K562 (cell line): Measurements from ENCODE around the gene TSPAN18. TPM values are rescaled to one million over a fixed set of nuclear protein-coding genes. Genes with fewer than 3 reads are reported as not detected.

ENCODE experiments used
- ATAC-seq: fragments of 200-7000 bp; cut with Tn5 transposase; 3 replicates; pipeline ENCODE4 v1.9.1; 2020; ENCODE audit warnings: moderate library complexity
- BruUV-seq: library from RNA; stranded (reverse); fragments of 400-500 nt; replicated peaks from 2 replicates; lab custom pipeline; 2021; lab: Mats Ljungman, UMichigan
- CTCF ChIA-PET: fragments of 300-600 bp; formaldehyde crosslinking; extraction: SDS; loops from one replicate; lab custom pipeline; 2021; ENCODE audit warnings: low intra/inter-chr PET ratio; lab: Yijun Ruan, JAX
- POLR2A ChIA-PET: fragments of 300-600, 350-650 bp; sonication (Branson Sonifier 250); formaldehyde crosslinking; extraction: SDS; loops from one replicate; lab custom pipeline; 2021; ENCODE audit warnings: antibody characterized with exemption, inconsistent platforms; lab: Yijun Ruan, JAX
- DNase-seq, 4 experiments: peaks; one replicate each; pipeline versions ENCODE4 v3.0.0 to v3.0.0-alpha.2; 2011 to 2018; ENCODE audit warnings: low spot score in 3 of 4, mixed read lengths in 3 of 4; ENCODE audit errors: extremely low read depth in 1 of 4
- FAIRE-seq: peaks from 2 replicates; lab custom pipeline; 2011; peaks lifted over from hg19 to GRCh38; lab: Jason Lieb, UNC
- H2AFZ ChIP-seq: 2 replicates; pipeline ENCODE4 v1.6.0; 2011; ENCODE audit warnings: low read depth, low read length, control low read depth, inconsistent platforms
- H3K27ac ChIP-seq: fragments of 200-600 bp; 3 replicates; pipeline ENCODE4 v1.8.0; 2011; ENCODE audit warnings: low read depth, mild to moderate bottlenecking, control low read depth, inconsistent platforms, low read length, moderate library complexity, mixed read lengths; ENCODE audit errors: extremely low read depth
- H3K27me3 ChIP-seq, 2 experiments: fragments of 300-600 bp in 1 of 2; 2 replicates in 1 of 2; 3 replicates in 1 of 2; pipeline versions ENCODE4 v1.6.0 to v1.8.0; 2011; ENCODE audit warnings: inconsistent platforms in 2 of 2, low read length in 2 of 2, mild to moderate bottlenecking in 1 of 2, mixed read lengths in 1 of 2, moderate library complexity in 1 of 2; ENCODE audit not compliant: control insufficient read depth in 2 of 2, insufficient read depth in 2 of 2
- H3K36me3 ChIP-seq: fragments of 300-600 bp; 3 replicates; pipeline ENCODE4 v1.8.0; 2011; ENCODE audit warnings: mild to moderate bottlenecking, low read length, inconsistent platforms; ENCODE audit not compliant: control insufficient read depth, insufficient read depth
- H3K4me1 ChIP-seq, 2 experiments: fragments of 200-600 bp in 1 of 2; replicated peaks in 1 of 2; 2 replicates in 1 of 2; 3 replicates in 1 of 2; pipeline versions ENCODE4 v1.5.1 to v1.8.0; 2011; ENCODE audit warnings: inconsistent platforms in 2 of 2, low read length in 2 of 2, mild to moderate bottlenecking in 1 of 2, mixed read lengths in 1 of 2, moderate library complexity in 1 of 2; ENCODE audit not compliant: control insufficient read depth in 2 of 2, insufficient read depth in 2 of 2
- H3K4me2 ChIP-seq: 2 replicates; pipeline ENCODE4 v1.6.1; 2011; ENCODE audit warnings: low read length, control low read depth, inconsistent platforms, mixed read lengths; ENCODE audit not compliant: insufficient read depth
- H3K4me3 ChIP-seq: fragments of 200-600 bp; sonication (generic), shearing (Covaris generic); 2 replicates; pipeline ENCODE4 v1.5.1; 2016; ENCODE audit warnings: control low read depth, inconsistent platforms
- H3K79me2 ChIP-seq: fragments of 200-600 bp; 3 replicates; pipeline ENCODE4 v1.8.0; 2011; ENCODE audit warnings: low read length, inconsistent platforms; ENCODE audit not compliant: control insufficient read depth, insufficient read depth
- H3K9ac ChIP-seq, 2 experiments: 2 replicates each; pipeline versions ENCODE4 v1.6.0 to v1.6.1; 2011; ENCODE audit warnings: low read depth in 2 of 2, low read length in 2 of 2, control low read depth in 1 of 2, inconsistent platforms in 1 of 2, mild to moderate bottlenecking in 1 of 2, mixed read lengths in 1 of 2; ENCODE audit not compliant: insufficient read depth in 1 of 2
- H3K9me1 ChIP-seq: one replicate; pipeline ENCODE4 v1.6.0; 2011; ENCODE audit warnings: inconsistent platforms, mild to moderate bottlenecking, low read length, moderate library complexity; ENCODE audit not compliant: control insufficient read depth, insufficient read depth
- H3K9me3 ChIP-seq: replicated peaks from 2 replicates; pipeline ENCODE4 v1.5.1; 2011; ENCODE audit warnings: low read depth, low read length, inconsistent platforms; ENCODE audit not compliant: control insufficient read depth, insufficient read depth
- H4K20me1 ChIP-seq: replicated peaks from 2 replicates; pipeline ENCODE4 v1.6.1; 2011; ENCODE audit warnings: low read length, inconsistent platforms, mixed read lengths; ENCODE audit not compliant: control insufficient read depth, insufficient read depth
- EGR1 ChIP-seq: fragments of 450-650 bp; conservative IDR thresholded peaks from 2 replicates; pipeline ENCODE4 v1.6.1; 2017; ENCODE audit warnings: mild to moderate bottlenecking
- HCFC1 ChIP-seq: IDR thresholded peaks from 2 replicates; pipeline ENCODE4 v1.6.1; 2012; ENCODE audit warnings: low read depth, low read length, improper control_type of control experiment
- NFIC ChIP-seq: fragments of 450-650 bp; IDR thresholded peaks from 2 replicates; pipeline ENCODE4 v1.6.1; 2017; ENCODE audit warnings: mild to moderate bottlenecking, inconsistent platforms
- OTX1 ChIP-seq: fragments of 450-650 bp; formaldehyde crosslinking; IDR thresholded peaks from 2 replicates; pipeline ENCODE4 v1.4.0; 2022; ENCODE audit warnings: mild to moderate bottlenecking
- ZBTB33 ChIP-seq: sonication (generic); formaldehyde crosslinking; IDR thresholded peaks from 2 replicates; pipeline ENCODE4 v1.8.1; 2023; ENCODE audit warnings: mild to moderate bottlenecking, missing genetic modification reagents
- ZNF551 ChIP-seq: fragments of 250-450 bp; sonication (Bioruptor Pico); IDR thresholded peaks from 2 replicates; pipeline ENCODE4 v1.5.0; 2021; ENCODE audit warnings: mild to moderate bottlenecking, moderate library complexity
- WGBS: fragments of 100-300 bp; shearing (Covaris generic); methylation state at CpG from one replicate; pipeline ENCODE4 v1.1.6; 2016; ENCODE audit warnings: low coverage, mixed read lengths; ENCODE audit not compliant: insufficient coverage; ENCODE audit errors: missing lambda C conversion rate; 5-methylcytosine and 5-hydroxymethylcytosine counted together
- in situ Hi-C: fragments of 300-500 bp; cut with MboI; formaldehyde crosslinking; loops from 4 replicates; pipeline ENCODE4 v1.15.0; 2018; ENCODE audit warnings: inconsistent platforms, mixed read lengths
- intact Hi-C: fragments of 100-400 bp; cut with micrococcal nuclease; formaldehyde crosslinking; loops from 2 replicates; pipeline ENCODE4 v1.14.2; 2022
- polyA plus RNA-seq, 8 experiments: library from polyadenylated mRNA; depleted of rRNA in 4 of 8; stranded (reverse) in 5 of 8; unstranded in 3 of 8; fragments of >200 nt; fragmentation: Nextera tagmentation in 2 of 8; fragmentation: Illumina TruSeq in 1 of 8; extraction: Ambion mirVana in 2 of 8; extraction: Trizol in 1 of 8; gene quantifications; 2 replicates each; pipeline versions ENCODE4 v1.2.1 to v1.2.3, GENCODE V29; 2011 to 2014; ENCODE audit warnings: inconsistent platforms in 1 of 8, missing spikeins in 1 of 8
- total RNA-seq, 7 experiments: library from RNA; depleted of rRNA in 6 of 7; stranded (reverse); fragments of >200 nt in 6 of 7; fragmentation: Illumina TruSeq in 2 of 7; extraction: Trizol in 2 of 7; gene quantifications; 2 replicates each; pipeline versions ENCODE4 v1.2.1 to v1.2.3, GENCODE V29; 2011 to 2021; ENCODE audit warnings: low replicate concordance in 1 of 7

Gene TSPAN18
- total and polyA plus RNA-seq, 9 of the 15 experiments (the other 6 are each of a cell fraction or from before 2014, with no cell fraction given) = 0.17 to 0.35 (median 0.22) TPM; not detected in 4

DNA sequence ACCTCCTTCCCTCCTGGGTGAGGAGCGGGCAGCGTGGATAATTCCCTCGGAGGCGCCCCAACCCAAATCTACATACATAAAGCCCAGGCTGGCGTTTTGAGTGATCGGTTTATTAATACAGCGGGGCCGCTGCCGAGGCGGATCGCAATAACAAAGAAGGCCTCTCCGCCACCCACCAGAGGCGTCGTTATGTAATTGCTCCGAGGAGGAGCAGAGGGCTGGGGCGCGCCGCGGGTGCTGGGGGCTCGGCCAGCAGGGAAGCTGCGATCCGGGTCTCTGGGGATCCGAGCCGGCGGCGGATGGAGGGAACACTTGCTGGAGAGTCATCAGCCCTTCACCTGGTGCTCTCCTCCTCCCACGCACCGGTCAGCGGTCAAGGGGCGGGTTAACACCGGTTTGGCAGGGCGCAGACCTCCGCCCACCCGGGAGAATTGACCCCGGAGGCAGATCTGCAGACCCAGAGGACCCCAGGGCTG, 230.3 kb downstream of the TSPAN18 start (continued):
- TF ChIP-seq ZNF551 (CRISPR knock-in tag) = no peak
- TF ChIP-seq OTX1 (CRISPR knock-in tag) = no peak
- peak; percentile 68; the same call in 1 of the 2 replicates for TF ChIP-seq ZBTB33 (CRISPR knock-in tag)
- peak; percentile 35; the same call in 1 of the 2 replicates for TF ChIP-seq EGR1

GRCh38 chr11:44957776-44958564, 231.2 kb downstream of the TSPAN18 start:
- ChIA-PET POLR2A (interaction anchor here (1.1 to 1.9 kb wide), 2 partner anchors 13 to 22 kb away, joined by 4 to 5 read pairs; no protein-coding TSS in a partner anchor), CTCF (no interaction called here)
- Histone ChIP-seq H3K27me3 (peaks cover 0 to 35% of the 10 kb centered on the region in 2 experiments; a peak in 2 of 5 replicates), H3K9me1 (no peaks in the 10 kb centered on the region), H3K27ac (no peak overlapping the region), H4K20me1 (no peaks in the 10 kb centered on the region; the same call in 1 of the 2 replicates), H3K79me2 (no peaks in the 10 kb centered on the region), H3K4me3 (no peak overlapping the region), H3K9me3 (no peaks in the 10 kb centered on the region), H2AFZ (no peak overlapping the region), H3K36me3 (no peaks in the 10 kb centered on the region), H3K4me2 (no peak overlapping the region), H3K9ac (no peak overlapping the region), H3K4me1 (peaks cover 0 to 7% of the 10 kb centered on the region in 2 experiments; a peak in 4 of 5 replicates)
- intact Hi-C loops (no loop called here), in situ Hi-C loops (no loop called here)
- FAIRE-seq = no peak
- WGBS = 6% methylated on average over 7 of the region's 8 CpGs
- TF ChIP-seq HCFC1 (no peak), NFIC (peak; percentile 78)
- no peak for DNase-seq
- BruUV-seq = no TSS peak
- no peak for ATAC-seq
